Muscle layer of colon (tissue), 2 donors: ENCODE measurements around the gene SOX4.

ENCODE experiments used
- H3K27ac ChIP-seq: one replicate; pipeline ENCODE4 v1.7.0; 2013; ENCODE audit warnings: low read depth, mild to moderate bottlenecking, low read length, moderate library complexity
- H3K27me3 ChIP-seq, 2 donors: one replicate each; pipeline ENCODE4 v1.7.0; 2013; ENCODE audit warnings: low read length in 2 of 2, mild to moderate bottlenecking in 2 of 2; ENCODE audit not compliant: insufficient read depth in 2 of 2, control insufficient read depth in 1 of 2
- H3K36me3 ChIP-seq: one replicate; pipeline ENCODE4 v1.7.0; 2013; ENCODE audit warnings: mild to moderate bottlenecking, low read length; ENCODE audit not compliant: insufficient read depth
- H3K4me1 ChIP-seq: one replicate; pipeline ENCODE4 v1.7.0; 2013; ENCODE audit warnings: mild to moderate bottlenecking, low read length; ENCODE audit not compliant: insufficient read depth
- H3K4me3 ChIP-seq, 2 donors: one replicate each; pipeline ENCODE4 v1.7.0; 2013; ENCODE audit warnings: low read length in 2 of 2, low read depth in 1 of 2, mild to moderate bottlenecking in 1 of 2, moderate library complexity in 1 of 2
- H3K9ac ChIP-seq: one replicate; pipeline ENCODE4 v1.7.0; 2013; ENCODE audit warnings: low read length
- H3K9me3 ChIP-seq: one replicate; pipeline ENCODE4 v1.7.0; 2013; ENCODE audit warnings: mild to moderate bottlenecking, low read length
- donor health status: abdominal sarcoma.
- donor health status: Adenocarcinoma of cecum.

Gene SOX4

GRCh38 chr6:21626756-21627155 is 33.2 kb downstream of the SOX4 start:
- Histone ChIP-seq H3K9ac (no peak overlapping the region), H3K36me3 (no peaks in the 10 kb centered on the region), H3K27ac (no peak overlapping the region), H3K4me1 (no peaks in the 10 kb centered on the region), H3K27me3 (no peaks in the 10 kb centered on the region), H3K4me3 (no peak overlapping the region), H3K9me3 (no peaks in the 10 kb centered on the region)

- H3K27ac ChIP-seq, result no peak overlapping the region
- H3K4me3 ChIP-seq, result no peak overlapping the region
- H3K9me3 ChIP-seq, result no peaks in the 10 kb centered on the region
- H3K9ac ChIP-seq, result no peak overlapping the region
- no peaks in the 10 kb centered on the region for H3K4me1 ChIP-seq
- H3K27me3 ChIP-seq, result no peaks in the 10 kb centered on the region
- no peaks in the 10 kb centered on the region for H3K36me3 ChIP-seq
Observed at GRCh38 chr6:21628160-21628559, 34.6 kb downstream of the SOX4 start.

- H3K36me3 ChIP-seq, result no peaks in the 10 kb centered on the region
- H3K9me3 ChIP-seq, result no peaks in the 10 kb centered on the region
- no peak overlapping the region for H3K4me3 ChIP-seq
Observed at GRCh38 chr6:21633511-21634109, 40.1 kb downstream of the SOX4 start.

GRCh38 chr6:21634582-21634981 is 41.0 kb downstream of the SOX4 start:
- Histone ChIP-seq H3K9me3 (no peaks in the 10 kb centered on the region), H3K9ac (no peak overlapping the region), H3K4me1 (no peaks in the 10 kb centered on the region), H3K27ac (no peak overlapping the region), H3K27me3 (no peaks in the 10 kb centered on the region), H3K4me3 (no peak overlapping the region), H3K36me3 (no peaks in the 10 kb centered on the region)

More at GRCh38 chr6:21633511-21634109, 40.1 kb downstream of the SOX4 start:
- Histone ChIP-seq H3K27me3 (no peaks in the 10 kb centered on the region), H3K9ac (no peak overlapping the region), H3K27ac (no peak overlapping the region), H3K4me1 (no peaks in the 10 kb centered on the region)

GRCh38 chr6:21636876-21637275 is 43.3 kb downstream of the SOX4 start:
- Histone ChIP-seq H3K4me1 (no peaks in the 10 kb centered on the region), H3K36me3 (no peaks in the 10 kb centered on the region), H3K9ac (no peak overlapping the region), H3K9me3 (no peaks in the 10 kb centered on the region), H3K4me3 (no peak overlapping the region), H3K27ac (no peak overlapping the region), H3K27me3 (no peaks in the 10 kb centered on the region)

- H3K4me3 ChIP-seq, result no peak overlapping the region
- no peaks in the 10 kb centered on the region for H3K36me3 ChIP-seq
- no peaks in the 10 kb centered on the region for H3K27me3 ChIP-seq
- H3K4me1 ChIP-seq, result no peaks in the 10 kb centered on the region
- no peak overlapping the region for H3K27ac ChIP-seq
- H3K9ac ChIP-seq, result no peak overlapping the region
- H3K9me3 ChIP-seq, result no peaks in the 10 kb centered on the region
Observed at GRCh38 chr6:21639316-21639715, 45.8 kb downstream of the SOX4 start.
